ENCODE data around the gene PNMA1. TPM values are rescaled to one million over a fixed set of nuclear protein-coding genes. Genes with fewer than 3 reads are reported as not detected.

The PNMA1 gene
- total and polyA plus RNA-seq, 2 of the 13 experiments (the other 11 are each of a cell fraction or from before 2014, with no cell fraction given): 7.0 to 8.3 TPM

DNA sequence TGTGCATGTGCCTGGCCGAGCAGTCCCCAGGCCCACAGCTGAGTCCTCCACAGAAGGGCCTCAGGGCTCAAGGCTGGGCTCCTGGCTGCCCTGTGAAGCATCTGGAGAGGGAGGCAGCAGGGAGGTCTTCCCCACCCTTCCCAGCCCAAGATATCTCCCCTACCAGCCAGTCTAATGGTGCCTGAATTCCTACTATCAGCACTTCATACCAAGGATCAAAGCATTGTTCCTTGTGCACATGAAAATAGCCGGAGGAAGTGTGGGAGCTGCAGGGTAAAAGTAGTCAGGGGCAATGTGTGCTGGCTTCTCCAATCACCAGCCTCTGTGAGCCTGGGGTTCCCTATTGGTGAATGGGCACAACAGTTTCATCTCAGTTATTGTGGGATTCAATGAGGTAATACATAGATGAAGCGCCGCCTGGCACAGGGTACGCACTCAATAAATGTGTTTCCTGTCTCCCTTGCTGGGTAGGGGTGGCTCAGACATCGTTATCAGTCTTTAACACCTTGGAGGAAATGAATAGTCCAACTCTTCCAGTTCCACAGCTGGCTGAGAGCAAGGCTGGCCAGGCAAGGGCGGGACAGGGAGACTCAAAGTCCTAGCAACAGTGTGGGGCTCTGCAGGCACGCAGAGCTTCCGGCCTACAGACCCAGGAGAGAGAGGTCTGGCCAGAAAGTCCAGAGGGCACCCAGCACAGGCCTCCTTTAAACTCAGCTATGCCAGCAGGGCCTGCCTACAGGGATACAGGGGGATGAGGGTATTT lies 39.1 kb upstream of the PNMA1 start (continued):
- TF ChIP-seq NR2F6 (IDR thresholded peaks at IDR 0.05) (peak; percentile 46; the same call in 1 of the 2 replicates), NR2F6 (CRISPR knock-in tag; IDR thresholded peaks at IDR 0.05) (peak; percentile 75; the same call in 1 of the 2 replicates), KLF16 (CRISPR knock-in tag; IDR thresholded peaks at IDR 0.05) (no peak), ZNF782 (CRISPR knock-in tag; IDR thresholded peaks at IDR 0.05; ENCODE audit: borderline replicate concordance) (peak; percentile 24; the same call in 1 of the 2 replicates), ZNF205 (CRISPR knock-in tag; IDR thresholded peaks at IDR 0.05) (0 out of 2 replicates have a peak, but pooled peaks have one; percentile 29), JARID2 (CRISPR knock-in tag; IDR thresholded peaks at IDR 0.05; ENCODE audit: insufficient replicate concordance) (no peak), NFYC (CRISPR knock-in tag; IDR thresholded peaks at IDR 0.05) (no peak), MXD4 (CRISPR knock-in tag; IDR thresholded peaks at IDR 0.05) (no peak), ZBTB20 (CRISPR knock-in tag; IDR thresholded peaks at IDR 0.05; ENCODE audit: borderline replicate concordance, low read depth) (0 out of 2 replicates have a peak, but pooled peaks have one; percentile 44), NONO (IDR thresholded peaks at IDR 0.05) (no peak), NONO (CRISPR knock-in tag; conservative IDR thresholded peaks at IDR 0.05) (peak; percentile 59; the same call in 1 of the 2 replicates), ZBTB7B (CRISPR knock-in tag; IDR thresholded peaks at IDR 0.05) (peak; percentile 57), ZNF788 (CRISPR knock-in tag; IDR thresholded peaks at IDR 0.05; ENCODE audit: borderline replicate concordance) (peak; percentile 44; the same call in 1 of the 2 replicates), RFX5 (IDR thresholded peaks at IDR 0.05; ENCODE audit: low read depth, low read length) (no peak), ZNF432 (CRISPR knock-in tag; IDR thresholded peaks at IDR 0.05; ENCODE audit: borderline replicate concordance) (no peak), ZMYM2 (CRISPR knock-in tag; IDR thresholded peaks at IDR 0.05) (peak; percentile 65; the same call in 1 of the 2 replicates), ONECUT2 (CRISPR knock-in tag; IDR thresholded peaks at IDR 0.05) (no peak), HDAC2 (CRISPR knock-in tag; IDR thresholded peaks at IDR 0.05) (peak; percentile 85), SOX13 (IDR thresholded peaks at IDR 0.05) (no peak), SOX13 (CRISPR knock-in tag; conservative IDR thresholded peaks at IDR 0.05 in 1 of 2, IDR thresholded peaks at IDR 0.05 in 1 of 2) (peak in 1 of 2 experiments; percentile 49; a peak in 1 of 4 replicates), ZNF121 (CRISPR knock-in tag; IDR thresholded peaks at IDR 0.05) (no peak)
- TF ChIP-seq, protein P1, sequence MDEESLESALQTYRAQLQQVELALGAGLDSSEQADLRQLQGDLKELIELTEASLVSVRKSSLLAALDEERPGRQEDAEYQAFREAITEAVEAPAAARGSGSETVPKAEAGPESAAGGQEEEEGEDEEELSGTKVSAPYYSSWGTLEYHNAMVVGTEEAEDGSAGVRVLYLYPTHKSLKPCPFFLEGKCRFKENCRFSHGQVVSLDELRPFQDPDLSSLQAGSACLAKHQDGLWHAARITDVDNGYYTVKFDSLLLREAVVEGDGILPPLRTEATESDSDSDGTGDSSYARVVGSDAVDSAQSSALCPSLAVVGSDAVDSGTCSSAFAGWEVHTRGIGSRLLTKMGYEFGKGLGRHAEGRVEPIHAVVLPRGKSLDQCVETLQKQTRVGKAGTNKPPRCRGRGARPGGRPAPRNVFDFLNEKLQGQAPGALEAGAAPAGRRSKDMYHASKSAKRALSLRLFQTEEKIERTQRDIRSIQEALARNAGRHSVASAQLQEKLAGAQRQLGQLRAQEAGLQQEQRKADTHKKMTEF (CRISPR knock-in tag; IDR thresholded peaks at IDR 0.05): peak; percentile 56; the same call in 1 of the 2 replicates
- TF ChIP-seq, protein P2, sequence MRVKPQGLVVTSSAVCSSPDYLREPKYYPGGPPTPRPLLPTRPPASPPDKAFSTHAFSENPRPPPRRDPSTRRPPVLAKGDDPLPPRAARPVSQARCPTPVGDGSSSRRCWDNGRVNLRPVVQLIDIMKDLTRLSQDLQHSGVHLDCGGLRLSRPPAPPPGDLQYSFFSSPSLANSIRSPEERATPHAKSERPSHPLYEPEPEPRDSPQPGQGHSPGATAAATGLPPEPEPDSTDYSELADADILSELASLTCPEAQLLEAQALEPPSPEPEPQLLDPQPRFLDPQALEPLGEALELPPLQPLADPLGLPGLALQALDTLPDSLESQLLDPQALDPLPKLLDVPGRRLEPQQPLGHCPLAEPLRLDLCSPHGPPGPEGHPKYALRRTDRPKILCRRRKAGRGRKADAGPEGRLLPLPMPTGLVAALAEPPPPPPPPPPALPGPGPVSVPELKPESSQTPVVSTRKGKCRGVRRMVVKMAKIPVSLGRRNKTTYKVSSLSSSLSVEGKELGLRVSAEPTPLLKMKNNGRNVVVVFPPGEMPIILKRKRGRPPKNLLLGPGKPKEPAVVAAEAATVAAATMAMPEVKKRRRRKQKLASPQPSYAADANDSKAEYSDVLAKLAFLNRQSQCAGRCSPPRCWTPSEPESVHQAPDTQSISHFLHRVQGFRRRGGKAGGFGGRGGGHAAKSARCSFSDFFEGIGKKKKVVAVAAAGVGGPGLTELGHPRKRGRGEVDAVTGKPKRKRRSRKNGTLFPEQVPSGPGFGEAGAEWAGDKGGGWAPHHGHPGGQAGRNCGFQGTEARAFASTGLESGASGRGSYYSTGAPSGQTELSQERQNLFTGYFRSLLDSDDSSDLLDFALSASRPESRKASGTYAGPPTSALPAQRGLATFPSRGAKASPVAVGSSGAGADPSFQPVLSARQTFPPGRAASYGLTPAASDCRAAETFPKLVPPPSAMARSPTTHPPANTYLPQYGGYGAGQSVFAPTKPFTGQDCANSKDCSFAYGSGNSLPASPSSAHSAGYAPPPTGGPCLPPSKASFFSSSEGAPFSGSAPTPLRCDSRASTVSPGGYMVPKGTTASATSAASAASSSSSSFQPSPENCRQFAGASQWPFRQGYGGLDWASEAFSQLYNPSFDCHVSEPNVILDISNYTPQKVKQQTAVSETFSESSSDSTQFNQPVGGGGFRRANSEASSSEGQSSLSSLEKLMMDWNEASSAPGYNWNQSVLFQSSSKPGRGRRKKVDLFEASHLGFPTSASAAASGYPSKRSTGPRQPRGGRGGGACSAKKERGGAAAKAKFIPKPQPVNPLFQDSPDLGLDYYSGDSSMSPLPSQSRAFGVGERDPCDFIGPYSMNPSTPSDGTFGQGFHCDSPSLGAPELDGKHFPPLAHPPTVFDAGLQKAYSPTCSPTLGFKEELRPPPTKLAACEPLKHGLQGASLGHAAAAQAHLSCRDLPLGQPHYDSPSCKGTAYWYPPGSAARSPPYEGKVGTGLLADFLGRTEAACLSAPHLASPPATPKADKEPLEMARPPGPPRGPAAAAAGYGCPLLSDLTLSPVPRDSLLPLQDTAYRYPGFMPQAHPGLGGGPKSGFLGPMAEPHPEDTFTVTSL (CRISPR knock-in tag; IDR thresholded peaks at IDR 0.05; ENCODE audit: borderline replicate concordance): 0 out of 2 replicates have a peak, but pooled peaks have one; percentile 72
- TF ChIP-seq, protein P3, sequence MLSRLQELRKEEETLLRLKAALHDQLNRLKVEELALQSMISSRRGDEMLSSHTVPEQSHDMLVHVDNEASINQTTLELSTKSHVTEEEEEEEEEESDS (CRISPR knock-in tag; IDR thresholded peaks at IDR 0.05; ENCODE audit: borderline replicate concordance): 0 out of 2 replicates have a peak, but pooled peaks have one; percentile 47

All from HepG2 (cell line).